HEK293 (cell line): ENCODE data around the gene SLC25A39.

Experiments used
- BCL11A ChIP-seq: fragments of 450-650 bp; formaldehyde crosslinking; IDR thresholded peaks from 2 replicates; pipeline ENCODE4 v1.5.1; 2016; ENCODE audit warnings: low read depth, missing biosample characterization, missing genetic modification characterization
- GFI1B ChIP-seq: fragments of 450-650 bp; formaldehyde crosslinking; IDR thresholded peaks from 2 replicates; pipeline ENCODE4 v1.5.1; 2016; ENCODE audit warnings: missing biosample characterization, missing genetic modification characterization
- KLF10 ChIP-seq: fragments of 450-650 bp; IDR thresholded peaks from 2 replicates; pipeline ENCODE4 v1.5.1; 2018; ENCODE audit warnings: missing biosample characterization, mild to moderate bottlenecking, missing genetic modification characterization
- KLF17 ChIP-seq: fragments of 450-650 bp; formaldehyde crosslinking; IDR thresholded peaks from 2 replicates; pipeline ENCODE4 v1.5.1; 2016; ENCODE audit warnings: missing biosample characterization, missing genetic modification characterization
- KLF7 ChIP-seq: fragments of 450-650 bp; formaldehyde crosslinking; IDR thresholded peaks from 2 replicates; pipeline ENCODE4 v1.5.1; 2016; ENCODE audit warnings: missing biosample characterization, missing genetic modification characterization, borderline replicate concordance
- KLF8 ChIP-seq: fragments of 450-650 bp; formaldehyde crosslinking; IDR thresholded peaks from 2 replicates; pipeline ENCODE4 v1.5.1; 2016; ENCODE audit warnings: missing biosample characterization, missing genetic modification characterization
- OVOL3 ChIP-seq: fragments of 450-650 bp; formaldehyde crosslinking; IDR thresholded peaks from 2 replicates; pipeline ENCODE4 v1.5.1; 2016; ENCODE audit warnings: missing biosample characterization, missing genetic modification characterization
- PATZ1 ChIP-seq: fragments of 450-650 bp; formaldehyde crosslinking; IDR thresholded peaks from 2 replicates; pipeline ENCODE4 v1.5.1; 2016; ENCODE audit warnings: missing biosample characterization, missing genetic modification characterization
- PRDM1 ChIP-seq: fragments of 450-650 bp; formaldehyde crosslinking; IDR thresholded peaks from 2 replicates; pipeline ENCODE4; 2016; ENCODE audit warnings: missing biosample characterization, missing genetic modification characterization
- RBAK ChIP-seq: fragments of 450-650 bp; formaldehyde crosslinking; IDR thresholded peaks from 2 replicates; pipeline ENCODE4 v1.5.1; 2016; ENCODE audit warnings: missing biosample characterization, missing genetic modification characterization
- SP2 ChIP-seq: fragments of 450-650 bp; formaldehyde crosslinking; IDR thresholded peaks from 2 replicates; pipeline ENCODE4 v1.5.1; 2016; ENCODE audit warnings: missing biosample characterization, missing genetic modification characterization
- WT1 ChIP-seq: fragments of 450-650 bp; formaldehyde crosslinking; IDR thresholded peaks from 2 replicates; pipeline ENCODE4 v1.5.1; 2016; ENCODE audit warnings: missing biosample characterization, missing genetic modification characterization
- ZBTB26 ChIP-seq: fragments of 450-650 bp; formaldehyde crosslinking; optimal IDR thresholded peaks from 2 replicates; pipeline ENCODE3; 2016; ENCODE audit warnings: missing biosample characterization, mild to moderate bottlenecking, missing genetic modification characterization
- ZBTB48 ChIP-seq: fragments of 450-650 bp; formaldehyde crosslinking; IDR thresholded peaks from 2 replicates; pipeline ENCODE4 v1.5.1; 2016; ENCODE audit warnings: missing biosample characterization, missing genetic modification characterization
- ZBTB8A ChIP-seq: fragments of 450-650 bp; formaldehyde crosslinking; IDR thresholded peaks from 2 replicates; pipeline ENCODE4 v1.5.1; 2016; ENCODE audit warnings: missing biosample characterization, missing genetic modification characterization
- ZFP37 ChIP-seq: fragments of 450-650 bp; formaldehyde crosslinking; IDR thresholded peaks from 2 replicates; pipeline ENCODE4 v1.5.1; 2016; ENCODE audit warnings: missing biosample characterization, missing genetic modification characterization
- ZNF140 ChIP-seq: fragments of 450-650 bp; formaldehyde crosslinking; IDR thresholded peaks from 2 replicates; pipeline ENCODE4 v1.5.1; 2016; ENCODE audit warnings: missing biosample characterization, missing genetic modification characterization
- ZNF211 ChIP-seq: fragments of 450-650 bp; formaldehyde crosslinking; IDR thresholded peaks from 2 replicates; pipeline ENCODE4 v1.5.1; 2016; ENCODE audit warnings: low read depth, missing biosample characterization, missing genetic modification characterization
- ZNF24 ChIP-seq: fragments of 450-650 bp; formaldehyde crosslinking; IDR thresholded peaks from 2 replicates; pipeline ENCODE4 v1.5.1; 2016; ENCODE audit warnings: missing biosample characterization, missing genetic modification characterization
- ZNF324 ChIP-seq: fragments of 450-650 bp; formaldehyde crosslinking; IDR thresholded peaks from 2 replicates; pipeline ENCODE4 v1.5.1; 2016; ENCODE audit warnings: missing biosample characterization, missing genetic modification characterization
- ZNF335 ChIP-seq: fragments of 450-650 bp; formaldehyde crosslinking; conservative IDR thresholded peaks from 2 replicates; pipeline ENCODE4 v1.5.1; 2016; ENCODE audit warnings: missing biosample characterization, missing genetic modification characterization
- ZNF354C ChIP-seq: fragments of 450-650 bp; formaldehyde crosslinking; IDR thresholded peaks from 2 replicates; pipeline ENCODE4 v1.5.1; 2016; ENCODE audit warnings: missing biosample characterization, missing genetic modification characterization, low read depth, borderline replicate concordance
- ZNF362 ChIP-seq: fragments of 450-650 bp; formaldehyde crosslinking; IDR thresholded peaks from 2 replicates; pipeline ENCODE4 v1.5.1; 2016; ENCODE audit warnings: missing biosample characterization, missing genetic modification characterization
- ZNF366 ChIP-seq: fragments of 450-650 bp; formaldehyde crosslinking; conservative IDR thresholded peaks from 2 replicates; pipeline ENCODE4 v1.5.1; 2016; ENCODE audit warnings: missing biosample characterization, missing genetic modification characterization
- ZNF514 ChIP-seq: fragments of 450-650 bp; formaldehyde crosslinking; IDR thresholded peaks from 2 replicates; pipeline ENCODE4 v1.5.1; 2016; ENCODE audit warnings: missing biosample characterization, missing genetic modification characterization
- ZNF518A ChIP-seq: fragments of 450-650 bp; formaldehyde crosslinking; conservative IDR thresholded peaks from 2 replicates; pipeline ENCODE4 v1.5.1; 2016; ENCODE audit warnings: low read depth, missing biosample characterization, missing genetic modification characterization
- ZNF521 ChIP-seq: fragments of 450-650 bp; formaldehyde crosslinking; IDR thresholded peaks from 2 replicates; pipeline ENCODE4 v1.5.1; 2017; ENCODE audit warnings: missing biosample characterization, mild to moderate bottlenecking, missing genetic modification characterization
- ZNF600 ChIP-seq: fragments of 450-650 bp; formaldehyde crosslinking; IDR thresholded peaks from 2 replicates; pipeline ENCODE4 v1.5.1; 2016; ENCODE audit warnings: missing biosample characterization, missing genetic modification characterization
- ZNF645 ChIP-seq: fragments of 450-650 bp; formaldehyde crosslinking; IDR thresholded peaks from 2 replicates; pipeline ENCODE4; 2016; ENCODE audit warnings: missing biosample characterization, missing genetic modification characterization
- ZNF791 ChIP-seq: fragments of 450-650 bp; formaldehyde crosslinking; IDR thresholded peaks from 2 replicates; pipeline ENCODE4 v1.5.1; 2016; ENCODE audit warnings: missing biosample characterization, missing genetic modification characterization

The SLC25A39 gene

GRCh38 chr17:44344939-44345453 lies 20.4 kb upstream of the SLC25A39 start, which contains the start of gene GRN (continued):
- TF ChIP-seq ZNF518A (tag by site-specific recombination) (peak; percentile 37; the same call in 1 of the 2 replicates), ZNF366 (tag by site-specific recombination) (peak; percentile 95), ZNF140 (no peak), ZNF24 (tag by site-specific recombination) (peak; percentile 88), GFI1B (tag by site-specific recombination) (no peak), BCL11A (no peak), ZFP37 (tag by site-specific recombination) (0 out of 2 replicates have a peak, but pooled peaks have one; percentile 25), KLF8 (tag by site-specific recombination) (peak; percentile 96), ZNF362 (tag by site-specific recombination) (no peak), ZNF521 (no peak), SP2 (peak; percentile 87), ZNF645 (no peak), ZNF324 (peak; percentile 43; the same call in 1 of the 2 replicates), OVOL3 (tag by site-specific recombination) (peak; percentile 8; the same call in 1 of the 2 replicates), PRDM1 (tag by site-specific recombination) (peak; percentile 47; the same call in 1 of the 2 replicates), ZNF514 (tag by site-specific recombination) (no peak), PATZ1 (tag by site-specific recombination) (peak; percentile 78), ZNF354C (no peak), KLF10 (tag by site-specific recombination) (peak; percentile 81), RBAK (tag by site-specific recombination) (no peak), ZBTB26 (tag by site-specific recombination) (peak; percentile 27), ZNF791 (tag by site-specific recombination) (no peak), WT1 (tag by site-specific recombination) (0 out of 2 replicates have a peak, but pooled peaks have one; percentile 10), KLF17 (tag by site-specific recombination) (peak; percentile 55; the same call in 1 of the 2 replicates), ZBTB48 (0 out of 2 replicates have a peak, but pooled peaks have one; percentile 35), ZNF600 (tag by site-specific recombination) (peak; percentile 24; the same call in 1 of the 2 replicates), KLF7 (tag by site-specific recombination) (peak; percentile 66; the same call in 1 of the 2 replicates), ZBTB8A (tag by site-specific recombination) (peak; percentile 38; the same call in 1 of the 2 replicates), ZNF211 (no peak), ZNF335 (tag by site-specific recombination) (peak; percentile 62)
